Esophagus muscularis mucosa (tissue), 4 donors: ENCODE measurements around the gene ICE1. TPM values are rescaled to one million over a fixed set of nuclear protein-coding genes. Genes with fewer than 3 reads are reported as not detected.

Experiments used
- DNase-seq: peaks from one replicate; pipeline ENCODE4 v3.0.0-alpha.2; 2017; ENCODE audit errors: extremely low spot score
- H3K27ac ChIP-seq, 4 donors: fragments of 200-600 bp; sonication (generic); replicated peaks in 1 of 4; 1 replicate in 3 of 4; 2 replicates in 1 of 4; pipeline ENCODE4 v1.5.1; 2016 to 2019; ENCODE audit warnings: mild to moderate bottlenecking in 1 of 4
- H3K27me3 ChIP-seq, 4 donors: fragments of 200-600 bp; sonication (generic); one replicate each; pipeline versions ENCODE4 v1.5.1 to v1.6.0; 2016 to 2019
- H3K36me3 ChIP-seq, 4 donors: fragments of 200-600 bp; sonication (generic); one replicate each; pipeline ENCODE4 v1.5.1; 2016 to 2019
- H3K4me1 ChIP-seq, 4 donors: fragments of 200-600 bp; sonication (generic); one replicate each; pipeline ENCODE4 v1.5.1; 2016 to 2019
- H3K4me3 ChIP-seq, 4 donors: fragments of 200-600 bp; sonication (generic); 1 replicate in 2 of 4; 2 replicates in 2 of 4; pipeline ENCODE4 v1.5.1; 2016 to 2019; ENCODE audit warnings: mild to moderate bottlenecking in 4 of 4, moderate library complexity in 1 of 4
- H3K9me3 ChIP-seq, 4 donors: fragments of 200-600 bp; sonication (generic); 1 replicate in 3 of 4; 2 replicates in 1 of 4; pipeline ENCODE4 v1.5.1; 2016 to 2019
- CTCF ChIP-seq, 3 experiments: fragments of 200-600 bp in 2 of 3; fragments of 450-650 bp in 1 of 3; sonication (generic) in 2 of 3; IDR thresholded peaks; one replicate each; pipeline ENCODE4 v1.5.1; 2017 to 2019; ENCODE audit warnings: antibody characterized with exemption in 3 of 3, mild to moderate bottlenecking in 2 of 3, moderate library complexity in 1 of 3
- EP300 ChIP-seq: sonication (generic); formaldehyde crosslinking; IDR thresholded peaks from one replicate; pipeline ENCODE4 v1.6.1; 2017; ENCODE audit warnings: antibody characterized with exemption
- POLR2A ChIP-seq: fragments of 450-650 bp; IDR thresholded peaks from one replicate; pipeline ENCODE4 v1.6.1; 2017; ENCODE audit warnings: antibody characterized with exemption, moderate library complexity, mild to moderate bottlenecking, low read depth
- POLR2AphosphoS5 ChIP-seq, 2 donors: sonication (generic); formaldehyde crosslinking; IDR thresholded peaks; one replicate each; pipeline ENCODE4 v1.6.1; 2017; ENCODE audit warnings: antibody characterized with exemption in 2 of 2
- WGBS: methylation state at CpG from one replicate; pipeline ENCODE4 v1.1.5; 2018; 5-methylcytosine and 5-hydroxymethylcytosine counted together
- intact Hi-C: fragments of 100-400 bp; cut with DNase I; formaldehyde crosslinking; loops from one replicate; pipeline ENCODE4 v1.15.1; 2023
- total RNA-seq, 4 donors: library from RNA; depleted of rRNA; stranded (reverse); fragments of >200 nt; gene quantifications; one replicate each; pipeline versions ENCODE4 v1.1.0 to v1.2.1, GENCODE V29; 2016

The ICE1 gene
- total RNA-seq, 4 donors from 2014 or later = 27.6 to 31.6 (median 30.1) TPM

- peaks cover 0 to 5% (median 0%) of the 10 kb centered on the region in 4 donors for H3K36me3 ChIP-seq
- no peaks in the 10 kb centered on the region for H3K27me3 ChIP-seq
- no peak for TF ChIP-seq POLR2A
- no peak for TF ChIP-seq POLR2AphosphoS5 (IDR thresholded peaks at IDR 0.05)
- no peak for TF ChIP-seq EP300
- no peak for TF ChIP-seq CTCF (IDR thresholded peaks at IDR 0.05)
- no peak overlapping the region for H3K4me3 ChIP-seq
- H3K4me1 ChIP-seq = peaks cover 45 to 64% (median 54%) of the 10 kb centered on the region in 4 donors
- DNase-seq = no peak
- intact Hi-C loops = no loop called here
- WGBS = 69% methylated on average over 4 of the region's 4 CpGs
- no peaks in the 10 kb centered on the region for H3K9me3 ChIP-seq
- no peak overlapping the region for H3K27ac ChIP-seq
Observed at GRCh38 chr5:5432020-5432707, 9.7 kb downstream of the ICE1 start.

GRCh38 chr5:5436203-5436760, 13.8 kb downstream of the ICE1 start:
- TF ChIP-seq POLR2AphosphoS5 (IDR thresholded peaks at IDR 0.05) (no peak), EP300 (no peak), POLR2A (no peak), CTCF (IDR thresholded peaks at IDR 0.05) (no peak)
- Histone ChIP-seq H3K27me3 (no peaks in the 10 kb centered on the region), H3K36me3 (peaks cover 6 to 37% (median 10%) of the 10 kb centered on the region in 4 donors), H3K9me3 (no peaks in the 10 kb centered on the region), H3K4me1 (peaks cover 16 to 34% (median 23%) of the 10 kb centered on the region in 4 donors), H3K4me3 (no peak overlapping the region), H3K27ac (no peak overlapping the region)
- no peak for DNase-seq
- intact Hi-C loops = no loop called here
- 80% methylated on average over 4 of the region's 4 CpGs for WGBS

- Histone ChIP-seq H3K27ac (no peak overlapping the region), H3K27me3 (no peaks in the 10 kb centered on the region), H3K4me1 (peaks cover 10 to 22% (median 13%) of the 10 kb centered on the region in 4 donors), H3K4me3 (no peak overlapping the region), H3K36me3 (peaks cover 8 to 49% (median 20%) of the 10 kb centered on the region in 4 donors), H3K9me3 (no peaks in the 10 kb centered on the region)
- intact Hi-C loops = no loop called here
- DNase-seq = no peak
- TF ChIP-seq POLR2A (no peak), POLR2AphosphoS5 (IDR thresholded peaks at IDR 0.05) (no peak), EP300 (no peak), CTCF (IDR thresholded peaks at IDR 0.05) (no peak)
- WGBS = 87% methylated on average over 11 of the region's 11 CpGs
Observed at GRCh38 chr5:5437227-5438172, 15.0 kb downstream of the ICE1 start.

GRCh38 chr5:5451863-5452262, 29.4 kb downstream of the ICE1 start:
- intact Hi-C loops = no loop called here
- Histone ChIP-seq H3K27ac (no peak overlapping the region), H3K4me3 (no peak overlapping the region), H3K4me1 (no peaks in the 10 kb centered on the region), H3K36me3 (peaks cover 38 to 99% (median 68%) of the 10 kb centered on the region in 4 donors), H3K27me3 (no peaks in the 10 kb centered on the region), H3K9me3 (no peaks in the 10 kb centered on the region)
- no peak for DNase-seq
- TF ChIP-seq EP300 = no peak
- no peak for TF ChIP-seq POLR2AphosphoS5 (IDR thresholded peaks at IDR 0.05)
- no peak for TF ChIP-seq POLR2A
- no peak for TF ChIP-seq CTCF (IDR thresholded peaks at IDR 0.05)
- WGBS = 96% methylated on average over 1 of the region's 1 CpG
